Stimulated activated CD4-positive, alpha-beta T cell treated with anti-CD3 and anti-CD28 coated beads, Interleukin-2, amount 100 ng/mL, for 4 hours (primary cell): Measurements from ENCODE around the gene TCF4.

Experiments
- DNase-seq: peaks from one replicate; pipeline ENCODE4 v3.0.0-alpha.2; 2020; ENCODE audit warnings: low read depth

The TCF4 gene

DNA sequence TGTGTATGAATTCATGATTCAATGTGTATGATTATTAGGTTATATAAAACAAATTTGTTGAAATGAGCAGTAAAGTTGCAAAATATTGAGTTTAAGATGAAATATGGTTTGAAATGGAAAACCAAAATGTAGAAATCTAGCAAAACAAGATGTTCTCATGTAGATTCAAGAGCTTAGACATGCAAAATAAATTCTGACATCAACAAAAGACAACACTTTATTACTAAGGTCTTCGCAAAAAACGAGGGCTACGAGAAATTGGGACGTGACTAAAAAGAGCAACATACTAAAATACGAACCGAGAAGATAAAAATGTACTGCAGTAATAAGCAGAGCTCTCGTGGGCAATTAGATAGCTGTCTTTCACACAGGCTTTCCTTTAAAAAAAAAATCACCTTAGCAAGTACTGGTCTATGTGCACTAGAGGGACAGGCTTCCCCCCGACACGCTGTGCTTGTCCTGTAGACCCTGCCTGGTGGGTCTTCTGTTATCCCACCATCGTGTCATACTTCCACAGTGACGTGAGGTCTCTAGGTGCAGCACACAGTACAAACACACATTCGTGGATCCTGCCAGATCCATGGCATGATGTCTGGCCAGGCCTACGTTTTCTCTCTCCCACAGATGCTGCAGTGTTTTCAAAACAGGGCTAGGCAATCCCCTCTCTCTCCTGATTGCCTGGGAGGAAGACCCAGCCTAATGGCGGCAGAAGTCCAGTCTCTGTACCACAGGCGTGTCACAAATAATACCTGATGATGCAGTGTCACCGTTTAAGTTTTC lies 240.8 kb downstream of the TCF4 start:
- no peak for DNase-seq

DNA sequence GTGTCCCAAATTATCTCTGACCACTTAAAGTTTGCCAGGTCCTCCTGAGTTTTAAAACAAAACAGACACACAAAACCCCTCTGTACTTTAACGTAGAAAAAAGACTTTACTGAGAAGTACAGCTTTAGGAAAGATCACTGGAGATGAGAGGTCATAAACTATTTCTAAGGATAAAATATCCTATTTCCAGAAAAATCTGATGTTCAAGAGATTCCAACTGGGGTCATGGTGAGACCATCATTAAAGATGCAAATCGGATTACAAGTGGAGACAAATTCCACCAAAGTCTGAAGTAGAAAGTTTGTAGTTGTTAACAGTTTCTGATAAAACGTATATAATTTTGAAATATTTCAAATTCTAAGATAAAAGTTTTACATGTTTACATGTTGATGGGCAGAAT lies 241.6 kb downstream of the TCF4 start:
- DNase-seq, result no peak

DNA sequence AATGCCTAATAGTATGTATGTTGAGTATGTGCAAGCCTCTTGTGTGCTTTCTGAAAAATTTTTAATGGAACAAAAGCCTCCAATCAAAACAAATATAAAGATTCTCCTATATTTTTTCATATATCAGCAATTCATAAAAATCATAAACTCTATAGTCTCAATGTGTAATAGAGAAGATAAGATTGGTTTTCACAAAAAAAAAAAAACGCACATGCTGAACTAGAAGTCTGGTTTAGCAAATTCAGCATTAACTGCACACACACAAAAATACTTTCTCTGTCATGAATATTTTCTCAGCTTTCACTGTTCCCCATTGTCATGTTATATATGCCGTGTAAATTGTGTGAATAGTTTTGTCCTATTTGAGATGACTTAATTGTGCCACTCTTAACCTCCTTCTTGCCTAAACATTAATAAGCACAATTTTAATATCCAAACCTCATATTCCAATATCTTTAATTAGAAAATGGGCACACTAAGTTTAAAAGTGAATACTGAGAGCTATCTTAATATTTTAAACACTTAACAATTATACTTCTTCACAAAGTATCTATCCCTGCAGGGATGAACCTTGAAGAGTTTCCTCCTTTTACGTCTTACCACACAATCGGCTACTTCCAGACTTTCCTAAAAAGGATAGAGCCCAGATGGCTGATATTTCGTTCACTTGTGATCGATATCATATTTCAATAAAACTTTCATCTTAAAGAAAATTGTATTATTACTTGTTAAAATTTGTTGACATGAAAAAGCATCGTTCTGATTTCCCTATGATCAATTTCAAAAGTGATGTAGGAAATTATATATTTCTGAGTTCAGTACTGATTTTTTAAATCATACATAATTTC lies 242.7 kb downstream of the TCF4 start:
- DNase-seq, result no peak

DNA sequence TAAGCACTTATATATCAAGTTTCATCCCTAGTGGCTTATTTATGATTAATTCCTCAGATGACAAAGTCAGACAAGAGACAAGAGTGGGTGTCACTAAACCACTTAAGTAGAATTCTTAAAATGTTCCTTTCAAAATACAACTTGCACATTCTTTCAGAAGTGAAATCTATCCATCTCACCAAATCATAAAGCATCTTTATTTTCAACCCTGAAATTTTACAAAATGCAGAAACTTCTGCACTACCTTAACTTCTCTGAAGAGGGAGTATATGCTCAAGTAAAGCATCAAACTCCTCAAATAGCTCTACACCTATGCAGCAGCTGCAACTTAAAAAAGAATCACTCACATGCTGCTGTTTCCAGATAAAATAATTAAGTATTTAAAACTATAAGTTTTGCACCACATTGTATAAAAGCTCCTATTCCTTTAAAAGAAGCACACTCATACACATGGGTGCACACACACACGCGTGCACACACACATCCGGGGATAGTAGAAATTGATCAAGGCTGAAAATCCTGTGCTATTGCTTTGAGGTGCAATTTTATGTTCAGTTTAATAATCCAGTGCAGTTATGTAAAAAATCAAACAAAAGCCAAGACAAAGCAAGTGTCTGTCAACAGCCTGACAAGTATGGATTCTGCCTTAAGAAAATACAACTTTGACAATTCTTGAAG lies 244.5 kb downstream of the TCF4 start:
- DNase-seq, result no peak

DNA sequence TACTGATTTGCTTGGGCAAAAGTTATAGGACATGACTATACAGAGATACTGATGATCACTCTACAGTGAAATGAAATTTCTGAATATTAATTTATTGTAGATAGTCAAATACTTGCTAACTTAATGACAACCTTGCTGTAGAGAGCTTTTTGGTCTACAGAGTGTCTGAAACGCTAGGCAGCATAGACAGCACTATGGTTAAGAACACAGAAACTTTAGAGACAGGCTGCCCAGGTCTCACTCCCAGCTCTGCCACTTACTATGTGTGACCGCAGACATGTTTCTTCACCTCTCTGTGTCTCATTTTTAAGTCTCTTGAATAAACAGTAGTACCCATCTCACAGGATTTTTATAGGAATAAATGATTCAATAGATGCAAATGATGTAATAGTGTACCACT lies 247.0 kb downstream of the TCF4 start:
- no peak for DNase-seq

DNA sequence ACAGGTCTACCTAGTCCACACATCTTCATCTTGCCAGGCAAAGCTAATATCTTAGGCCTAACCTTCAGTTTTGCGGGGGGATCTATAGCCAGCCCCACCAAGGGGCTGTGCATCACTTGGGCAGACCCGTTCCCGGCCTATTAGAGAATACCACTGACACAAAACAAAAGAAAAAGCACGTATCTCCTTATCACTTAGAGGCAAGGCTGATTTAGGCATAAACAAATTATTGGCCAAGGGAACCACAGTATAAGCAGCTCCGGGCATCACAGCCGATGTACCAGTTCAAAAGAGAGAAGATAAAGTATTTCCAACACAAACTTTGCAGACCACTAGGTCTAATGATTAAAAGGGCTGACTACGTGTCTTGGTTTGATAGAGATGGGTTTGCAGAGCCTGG lies 248.0 kb downstream of the TCF4 start:
- DNase-seq, result no peak

DNA sequence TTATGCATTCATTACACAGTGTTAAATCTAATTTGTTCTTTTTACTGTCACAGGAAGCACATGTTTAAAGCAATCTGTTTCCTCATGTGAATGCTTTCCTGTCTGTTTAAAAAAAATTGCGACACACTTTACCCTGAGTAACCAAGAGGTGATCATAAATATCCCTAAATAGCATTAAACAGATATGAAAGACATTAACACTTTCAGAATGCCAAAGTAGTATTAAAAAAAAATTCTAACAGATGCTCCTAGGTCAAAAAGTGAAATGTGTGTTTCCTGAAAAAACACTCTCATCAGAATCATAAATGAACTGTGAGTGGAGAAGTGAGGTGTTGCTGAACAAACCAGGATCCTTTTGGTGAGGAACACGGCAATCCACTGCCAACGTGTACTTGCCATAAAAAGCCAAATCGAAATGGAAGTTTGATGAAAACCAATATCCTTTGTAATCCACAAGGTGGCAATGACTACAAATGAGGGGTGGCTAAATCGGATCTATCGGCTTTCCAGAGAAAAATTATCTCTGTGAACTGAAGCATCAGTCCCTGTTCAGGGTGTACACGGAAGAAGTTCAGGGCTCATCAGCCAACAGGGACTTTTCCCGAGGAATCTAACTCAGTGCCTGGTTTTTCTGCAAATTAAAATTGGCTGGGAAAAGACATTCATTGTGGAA lies 248.9 kb downstream of the TCF4 start:
- DNase-seq, result no peak

DNA sequence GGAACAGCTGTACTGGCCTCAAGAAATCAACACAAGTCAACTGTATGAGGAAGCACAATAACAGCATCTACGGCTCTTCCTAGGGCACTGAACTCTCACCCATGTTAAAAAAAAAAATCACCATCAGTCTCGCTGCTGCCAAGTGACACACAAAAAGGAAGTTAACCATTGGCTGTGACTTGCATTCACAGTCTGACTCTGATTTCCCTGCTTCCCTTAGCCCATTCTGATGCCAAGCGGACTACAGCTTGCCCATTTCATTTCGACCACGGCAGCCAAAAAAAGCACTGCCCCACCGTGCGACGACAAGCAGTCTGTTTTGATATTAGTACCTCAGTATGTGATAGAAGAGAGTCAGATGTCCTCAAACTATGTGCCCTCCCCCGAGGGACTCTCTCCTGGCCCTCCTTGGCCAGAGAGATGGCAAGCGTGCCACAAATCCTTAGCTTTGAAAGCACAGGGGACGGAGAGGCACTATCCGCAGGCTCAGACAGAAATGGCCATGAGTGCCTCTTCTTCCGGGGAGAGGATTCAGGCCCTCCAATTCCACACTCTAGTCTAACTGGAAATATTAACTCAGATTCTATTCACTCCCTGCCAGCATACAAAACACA lies 250.0 kb downstream of the TCF4 start:
- DNase-seq, result no peak

DNA sequence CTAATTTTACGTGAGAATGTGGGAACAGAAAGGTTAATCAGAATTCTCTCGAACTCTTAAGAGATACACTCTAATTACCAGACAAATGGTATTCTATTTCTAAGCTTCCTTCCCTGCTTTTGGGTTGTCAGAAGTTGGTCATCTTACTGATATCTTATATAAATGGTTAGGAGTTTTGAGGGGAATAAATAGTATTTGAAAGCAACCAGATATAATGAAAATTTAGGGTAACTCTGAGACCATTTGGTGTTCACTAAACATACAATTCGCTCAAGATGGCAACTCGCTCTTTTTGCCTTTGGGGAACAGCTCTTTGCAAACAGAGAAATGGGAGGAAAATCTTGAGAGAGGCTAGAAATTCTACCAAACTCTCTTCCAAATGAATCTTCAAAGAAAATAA lies 250.9 kb downstream of the TCF4 start:
- DNase-seq, result no peak

DNA sequence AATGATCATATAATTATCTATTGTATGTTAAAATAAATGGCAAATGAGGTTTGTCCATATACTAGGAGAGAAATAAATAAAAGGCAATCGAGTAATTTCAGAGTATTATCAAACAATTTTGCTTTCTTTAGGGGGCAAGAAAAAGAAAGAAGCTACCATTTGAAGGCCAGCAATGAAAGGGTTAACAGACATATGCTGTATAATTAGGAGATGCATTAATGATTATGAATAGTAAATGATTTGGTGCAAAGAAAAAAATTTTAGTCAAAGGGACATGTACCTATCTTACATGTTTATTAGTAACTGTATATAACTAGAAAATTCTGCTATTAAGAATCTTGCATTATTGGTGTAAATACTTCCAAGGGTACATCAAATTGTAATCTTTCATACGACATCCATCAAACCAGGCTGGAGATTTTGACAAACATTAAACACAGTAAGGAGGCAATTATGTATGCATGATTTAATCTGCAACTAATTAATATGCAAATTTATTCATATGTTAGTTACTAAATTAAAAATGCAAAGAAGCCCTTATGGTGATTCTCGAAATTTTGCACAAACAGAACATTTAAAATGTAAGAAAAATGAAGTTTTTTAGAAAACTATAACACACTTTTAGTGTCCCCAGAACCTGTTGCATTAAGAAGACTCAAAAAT lies 251.4 kb downstream of the TCF4 start:
- no peak for DNase-seq

DNA sequence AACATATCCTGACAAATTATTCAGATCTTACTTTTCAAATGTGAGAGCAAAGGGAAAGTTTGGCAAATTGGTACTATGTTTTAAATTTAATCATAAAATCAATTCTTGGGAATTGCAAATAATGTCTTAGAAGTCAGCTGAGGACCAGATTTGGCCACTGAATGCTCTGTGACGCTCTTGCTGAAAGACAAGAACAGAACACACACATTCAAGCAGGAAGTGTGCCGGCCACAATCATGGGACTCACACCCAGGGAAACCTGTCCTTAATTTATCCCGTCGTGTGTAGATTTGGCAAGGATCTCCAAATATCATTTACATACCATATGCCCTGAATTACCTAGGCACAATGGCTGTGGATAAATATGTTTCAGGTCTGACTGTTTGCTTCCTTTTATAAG lies 253.1 kb downstream of the TCF4 start:
- DNase-seq, result no peak

DNA sequence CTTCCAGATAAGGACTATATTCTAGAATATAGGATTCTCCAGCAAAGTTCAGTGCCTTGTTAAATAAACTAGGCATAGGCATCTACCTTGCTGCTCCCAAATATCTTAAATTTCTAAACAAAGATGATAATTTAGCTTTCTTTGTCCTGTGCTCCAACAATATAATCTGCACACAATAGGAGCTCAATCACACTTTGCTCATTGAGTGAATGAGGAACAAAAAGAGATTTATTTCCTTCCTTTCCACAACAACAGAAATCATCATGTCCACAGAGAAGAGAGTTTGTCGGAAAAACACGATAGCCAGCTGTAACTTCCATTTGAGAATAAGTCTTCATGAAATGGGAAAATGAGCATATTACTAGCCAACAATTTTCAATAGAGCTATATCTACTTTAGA lies 256.7 kb downstream of the TCF4 start:
- no peak for DNase-seq

DNA sequence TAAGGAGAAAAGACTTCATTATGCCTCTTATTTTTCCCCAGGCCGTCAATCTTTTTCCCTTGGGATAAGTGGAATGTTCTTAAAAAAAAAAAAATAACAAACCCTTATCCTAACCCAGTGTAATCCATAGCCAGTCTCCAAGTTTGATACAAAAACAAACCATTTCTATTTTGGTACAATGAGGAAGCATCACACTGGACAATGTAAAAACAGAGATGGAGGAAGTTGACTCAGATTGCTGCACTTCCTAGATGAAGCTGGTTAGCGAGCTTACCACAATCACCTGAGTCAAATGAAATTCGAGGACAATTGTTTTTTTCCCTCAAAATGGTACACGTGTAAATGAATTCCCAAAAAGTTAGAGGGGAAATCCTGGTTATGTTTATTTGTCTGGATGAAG lies 259.7 kb downstream of the TCF4 start:
- no peak for DNase-seq

DNA sequence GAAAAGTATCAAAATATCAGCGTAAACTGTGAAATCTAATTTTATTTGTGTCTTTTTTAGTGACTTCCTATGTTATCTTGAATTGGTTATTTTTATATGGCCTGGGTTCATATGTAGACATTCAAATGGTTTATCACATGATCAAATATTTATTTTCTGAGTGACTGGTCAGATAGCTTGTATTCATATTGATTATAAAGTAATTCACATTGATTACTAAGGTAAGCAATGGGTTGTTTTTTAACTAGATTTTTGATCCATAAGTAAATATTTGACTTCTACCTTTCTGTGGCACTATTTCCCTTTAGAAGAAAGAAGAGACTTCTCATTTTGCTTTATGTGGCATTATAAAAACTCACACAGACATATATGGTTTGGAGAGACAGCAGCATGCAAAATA lies 260.5 kb downstream of the TCF4 start:
- no peak for DNase-seq

DNA sequence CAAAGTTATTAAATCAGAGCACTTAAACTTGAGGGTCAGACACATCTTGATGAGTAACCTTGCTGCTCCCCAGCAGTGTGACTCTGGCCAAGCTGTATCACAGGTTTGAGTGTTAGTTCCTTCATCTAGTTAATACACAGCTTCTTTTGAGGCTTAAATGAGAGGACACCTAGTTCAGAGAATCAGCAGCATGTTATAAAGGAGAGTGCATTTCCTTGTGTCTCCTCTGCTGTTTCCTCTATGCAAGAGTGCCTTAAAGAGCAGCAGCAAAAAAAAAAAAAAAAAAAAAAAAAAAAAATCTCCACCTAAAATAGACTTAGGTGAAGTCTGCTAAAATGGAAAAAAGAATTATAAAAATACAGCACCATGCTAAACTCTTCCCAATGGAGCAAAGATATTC lies 261.9 kb downstream of the TCF4 start:
- DNase-seq, result no peak

DNA sequence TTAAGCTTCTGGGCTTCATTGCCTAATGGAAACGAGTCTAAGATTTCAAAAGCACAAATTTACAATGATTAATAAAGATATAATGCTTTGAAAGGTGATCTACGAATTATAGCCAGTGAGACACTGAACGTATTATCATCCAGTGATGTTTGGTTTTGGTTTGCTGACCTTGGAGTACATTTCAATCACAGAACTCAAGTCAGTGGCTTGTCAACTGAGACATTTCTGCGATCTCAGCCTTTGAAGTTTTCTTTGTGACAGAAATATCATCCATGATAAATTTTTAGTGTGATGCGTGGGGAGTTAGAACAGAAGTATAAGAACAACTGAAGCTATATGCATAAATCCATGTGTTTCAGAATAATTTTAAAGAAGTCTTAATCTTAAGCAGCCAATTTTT lies 263.8 kb downstream of the TCF4 start:
- no peak for DNase-seq

DNA sequence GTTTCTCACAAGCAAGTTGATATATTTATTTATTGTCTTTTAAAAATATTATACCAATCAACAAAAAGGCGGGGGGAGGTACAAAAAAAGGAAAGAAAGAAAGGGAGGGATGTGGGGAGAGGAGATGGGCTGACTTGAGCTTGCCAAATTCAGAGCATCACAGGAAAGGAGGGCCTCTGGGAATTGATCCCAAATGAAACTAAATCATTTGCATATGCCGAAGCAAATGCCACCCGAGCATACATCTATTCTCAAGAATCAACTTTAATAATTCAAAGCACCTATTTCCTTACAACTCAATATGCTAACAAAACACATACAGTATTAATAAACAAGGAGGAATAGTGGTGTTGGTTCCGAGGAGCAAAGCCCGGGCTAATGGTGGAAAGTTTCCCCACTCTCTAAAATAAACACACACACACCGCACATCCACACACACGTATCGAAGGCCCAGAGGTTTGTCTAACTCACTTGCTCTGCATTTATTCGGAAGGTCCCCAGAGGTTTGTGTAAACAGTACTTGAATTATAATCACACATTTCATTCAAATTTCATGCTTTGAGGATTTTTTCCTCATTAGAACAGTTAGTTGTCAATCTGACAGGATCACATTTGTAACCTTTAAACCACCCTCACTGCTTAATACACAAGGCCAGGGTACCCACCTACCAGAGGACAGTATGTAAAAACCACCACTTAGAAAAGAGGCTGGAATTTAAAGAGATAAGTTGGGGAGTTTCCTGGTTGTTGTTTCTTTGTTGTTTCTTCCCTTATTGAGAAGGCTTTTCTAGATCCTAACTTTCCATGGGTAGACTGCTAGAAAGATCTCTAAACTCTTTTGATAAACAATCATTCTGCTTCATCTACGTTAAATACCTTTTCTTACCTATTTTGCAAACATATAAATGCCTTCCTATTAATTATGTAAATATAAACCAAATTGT lies 264.7 kb downstream of the TCF4 start:
- no peak for DNase-seq

DNA sequence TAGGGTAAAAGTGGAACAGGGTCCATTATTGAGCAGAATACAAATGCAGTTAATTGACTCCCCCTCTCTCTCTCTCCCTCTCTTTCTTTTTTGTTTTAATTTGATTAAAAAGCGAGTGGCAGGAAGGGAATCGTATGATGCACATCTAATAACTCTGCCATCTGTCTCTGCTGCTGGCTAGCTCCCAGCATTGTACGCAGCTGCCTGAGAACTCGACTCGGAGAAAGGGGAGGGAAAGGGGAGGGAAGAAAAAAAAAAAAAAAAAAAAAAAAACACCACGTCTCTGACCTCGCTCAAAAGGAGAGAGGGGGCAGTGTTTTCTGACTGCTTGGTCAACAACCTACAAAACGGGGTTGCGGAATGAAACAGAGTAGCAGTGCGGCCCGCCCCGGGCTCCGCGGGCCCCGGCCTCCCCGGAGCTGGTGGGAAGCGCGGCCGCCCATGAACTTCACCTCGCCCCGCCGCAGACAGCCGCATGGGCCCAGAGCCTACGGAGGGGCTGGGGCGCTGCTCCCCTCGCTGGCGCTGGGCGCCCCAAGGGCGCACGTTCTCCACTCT lies 265.7 kb downstream of the TCF4 start:
- no peak for DNase-seq

DNA sequence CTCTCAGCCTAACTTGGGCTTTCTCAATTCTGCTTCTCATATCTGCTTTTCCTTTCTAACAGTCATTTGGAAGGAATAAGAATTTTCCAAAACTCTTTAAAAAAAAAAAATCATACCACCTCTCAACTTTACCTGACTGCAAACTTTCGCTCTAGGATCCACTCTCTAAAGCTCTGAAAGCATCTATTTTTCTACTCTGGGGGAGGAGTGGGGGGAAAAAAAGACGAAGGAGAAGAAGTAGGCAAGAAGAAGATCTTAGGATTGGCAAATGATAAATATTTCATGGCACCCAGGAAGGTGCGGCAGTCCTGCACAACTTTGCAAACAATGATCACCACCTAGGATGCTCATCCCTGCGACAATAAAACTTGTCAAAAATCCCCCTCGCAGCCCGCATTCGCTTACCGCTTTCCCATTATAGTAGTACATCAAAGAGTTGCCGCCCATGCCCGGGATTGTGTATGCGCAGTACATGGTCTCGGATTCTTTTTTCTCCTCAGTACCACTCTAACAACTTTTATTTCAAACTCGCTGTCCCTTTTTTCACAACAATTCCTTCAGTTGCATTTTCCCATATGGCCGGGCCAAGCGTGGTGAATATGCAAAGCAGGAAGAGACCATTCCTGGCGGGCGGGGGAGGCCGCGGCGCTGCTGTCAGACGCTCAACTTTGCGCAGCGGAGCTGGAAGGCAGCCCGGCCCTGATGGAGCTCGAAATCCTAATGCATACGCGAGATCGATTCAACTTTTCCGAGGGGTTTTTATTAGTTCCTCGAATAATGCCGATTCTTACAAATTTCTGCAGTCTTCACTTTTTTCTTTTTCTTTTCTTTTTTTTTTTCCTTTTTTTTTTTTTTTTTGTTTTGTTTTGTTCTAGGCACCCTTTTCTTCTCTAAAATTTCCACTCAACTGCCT lies 266.5 kb downstream of the TCF4 start:
- no peak for DNase-seq
